Stimulated activated memory B cell treated with anti-CD40 and anti-IgM and Interleukin-4, amounts not matched to agents 10 μg/mL and 1 μg/mL and 100 μg/mL, for 72 hours (primary cell): ENCODE results near the gene PPP2R1B.

ENCODE experiments used
- ATAC-seq: fragments of 150-1000 bp; cut with Tn5 transposase; 2 replicates; pipeline ENCODE4 v1.10.0; 2021
- H3K27ac Mint-ChIP-seq: one replicate; pipeline ENCODE4 v1.8.0; 2022; ENCODE audit warnings: mild to moderate bottlenecking, mixed read lengths
- H3K27me3 Mint-ChIP-seq: one replicate; pipeline ENCODE4 v1.8.0; 2022; ENCODE audit warnings: mixed read lengths
- H3K36me3 Mint-ChIP-seq: one replicate; pipeline ENCODE4 v1.8.0; 2022; ENCODE audit warnings: mixed read lengths
- H3K4me1 Mint-ChIP-seq: one replicate; pipeline ENCODE4 v1.8.0; 2022; ENCODE audit warnings: mixed read lengths
- H3K4me3 Mint-ChIP-seq: one replicate; pipeline ENCODE4 v1.8.0; 2022; ENCODE audit warnings: mild to moderate bottlenecking, moderate library complexity, mixed read lengths
- H3K9me3 Mint-ChIP-seq: one replicate; pipeline ENCODE4 v1.8.0; 2022; ENCODE audit warnings: mixed read lengths

The PPP2R1B gene

DNA sequence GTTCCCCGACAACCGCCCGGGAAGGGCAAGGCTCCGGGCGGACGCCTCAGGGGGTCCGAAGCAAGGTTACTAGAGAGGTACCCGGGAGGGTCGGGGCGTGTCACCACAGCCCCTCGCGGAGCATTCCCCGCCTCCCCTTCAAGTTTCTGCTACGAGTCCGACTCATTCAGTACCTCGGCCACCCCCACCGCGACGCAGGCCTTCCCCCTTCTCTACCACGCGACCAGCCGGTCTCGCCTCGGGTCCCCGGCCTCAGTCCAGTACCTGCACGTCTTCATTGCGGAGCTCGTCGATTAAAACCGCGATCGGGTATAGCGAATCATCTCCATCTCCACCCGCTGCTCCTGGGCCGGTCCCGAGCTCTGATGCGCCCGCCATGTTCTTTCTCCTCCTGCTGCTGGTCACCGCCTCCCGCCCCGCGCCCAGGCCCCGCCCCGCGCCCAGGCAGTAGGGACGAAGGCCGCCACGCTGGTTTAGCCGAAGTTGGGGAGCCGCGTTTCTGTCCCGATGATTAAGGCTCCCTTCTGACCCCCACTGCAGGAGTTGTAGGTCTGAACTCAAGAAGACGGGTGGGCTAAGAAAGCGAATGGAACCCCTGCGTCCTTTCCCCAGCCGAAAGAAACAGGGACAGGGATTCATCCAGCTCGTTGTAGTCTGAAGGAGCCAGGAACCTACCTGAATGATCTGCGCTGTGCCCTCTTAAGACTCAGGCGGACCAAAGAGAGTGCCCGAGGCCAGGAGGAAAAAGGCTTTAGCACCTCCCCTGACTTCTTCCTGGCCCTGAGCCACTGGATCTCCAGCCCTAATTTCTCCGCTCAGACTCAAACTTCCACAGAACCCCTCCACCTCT is at the start of gene PPP2R1B:
PPP2R1B (minus strand) TSS at position 406 of the 850 bp plus-strand sequence; CDS start at position 378, 28 bp downstream.
- Mint-ChIP-seq H3K9me3 (no peaks in the 10 kb centered on the region), H3K4me1 (peaks cover 35% of the 10 kb centered on the region), H3K36me3 (peaks cover 23% of the 10 kb centered on the region), H3K4me3 (peak within 1 kb of the TSS; percentile 100), H3K27me3 (no peaks in the 10 kb centered on the region), H3K27ac (peak within 1 kb of the TSS; percentile 90)
- ATAC-seq: peak; percentile 99

DNA sequence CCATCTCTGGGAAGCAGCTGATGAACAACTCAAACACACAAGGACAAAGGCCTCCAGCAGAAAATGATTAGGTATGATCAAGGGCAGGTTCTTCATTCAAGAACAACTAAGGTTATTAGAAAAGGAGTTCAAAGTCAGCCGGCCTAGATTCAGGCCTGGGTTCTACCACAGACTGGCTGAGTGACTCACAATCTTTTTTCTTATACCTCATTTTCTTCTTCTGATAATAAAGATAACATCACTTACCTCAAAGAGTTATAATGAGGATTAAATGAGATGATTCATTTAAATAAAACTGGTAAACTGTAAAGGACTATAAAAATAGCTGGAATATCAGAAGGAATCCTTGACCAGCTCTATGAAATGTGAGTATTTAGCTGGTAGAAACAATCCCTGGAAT is 49.3 kb upstream of the PPP2R1B start:
- peaks cover 30% of the 10 kb centered on the region for H3K36me3 Mint-ChIP-seq
- H3K27ac Mint-ChIP-seq: no peak overlapping the region
- no peaks in the 10 kb centered on the region for H3K9me3 Mint-ChIP-seq
- H3K27me3 Mint-ChIP-seq: no peaks in the 10 kb centered on the region
- ATAC-seq: no peak
- H3K4me1 Mint-ChIP-seq: peaks cover 11% of the 10 kb centered on the region
- no peak overlapping the region for H3K4me3 Mint-ChIP-seq

- Mint-ChIP-seq H3K4me1 (peaks cover 11% of the 10 kb centered on the region), H3K27me3 (no peaks in the 10 kb centered on the region), H3K36me3 (peaks cover 28% of the 10 kb centered on the region), H3K27ac (no peak overlapping the region), H3K4me3 (no peak overlapping the region), H3K9me3 (no peaks in the 10 kb centered on the region)
- no peak for ATAC-seq
These were observed 48.5 kb upstream of the PPP2R1B start for GRCh38 chr11:111814557-111815320.

DNA sequence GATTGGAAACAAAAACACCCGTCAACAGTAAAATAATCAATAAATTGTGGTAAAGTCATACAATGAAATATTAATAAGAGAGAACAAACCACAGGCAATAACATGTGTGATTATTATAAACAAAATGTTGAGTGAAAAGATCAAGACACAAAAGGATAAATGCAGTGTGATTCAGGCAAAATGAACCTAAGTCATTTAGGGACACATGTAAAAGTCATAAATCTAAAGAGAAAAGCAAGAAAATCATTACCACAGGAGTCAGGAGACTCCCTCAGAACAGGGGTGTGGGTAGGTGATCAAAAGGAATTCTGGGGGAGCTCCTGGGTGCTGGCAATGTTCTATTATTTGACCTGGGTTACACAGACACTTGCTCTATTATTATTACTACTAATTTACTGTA is 47.9 kb upstream of the PPP2R1B start:
- H3K4me1 Mint-ChIP-seq: peaks cover 11% of the 10 kb centered on the region
- H3K27ac Mint-ChIP-seq: no peak overlapping the region
- no peaks in the 10 kb centered on the region for H3K9me3 Mint-ChIP-seq
- no peak for ATAC-seq
- peaks cover 35% of the 10 kb centered on the region for H3K36me3 Mint-ChIP-seq
- no peak overlapping the region for H3K4me3 Mint-ChIP-seq
- no peaks in the 10 kb centered on the region for H3K27me3 Mint-ChIP-seq

DNA sequence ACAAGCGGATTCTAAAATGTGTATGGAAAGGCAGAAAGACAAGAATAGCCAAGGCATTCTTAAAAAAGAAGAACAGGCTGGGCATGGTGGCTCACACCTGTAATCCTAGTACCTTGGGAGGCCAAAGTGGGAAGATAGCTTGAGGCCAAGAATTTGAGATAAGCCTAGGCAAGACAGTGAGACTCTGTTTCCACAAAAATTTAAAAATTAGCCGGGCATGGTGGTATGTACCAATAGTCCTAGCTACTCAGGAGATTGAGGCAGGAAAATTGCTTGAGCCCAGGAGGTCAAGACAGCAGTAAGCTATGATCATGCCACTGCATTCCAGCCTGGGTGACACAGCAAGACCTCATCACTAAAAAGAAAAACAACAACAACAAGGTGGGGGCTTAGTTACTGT is 46.0 kb upstream of the PPP2R1B start:
- Mint-ChIP-seq H3K9me3 (no peaks in the 10 kb centered on the region), H3K27me3 (no peaks in the 10 kb centered on the region), H3K36me3 (peaks cover 46% of the 10 kb centered on the region), H3K4me1 (peaks cover 11% of the 10 kb centered on the region), H3K4me3 (no peak overlapping the region), H3K27ac (no peak overlapping the region)
- ATAC-seq: no peak

DNA sequence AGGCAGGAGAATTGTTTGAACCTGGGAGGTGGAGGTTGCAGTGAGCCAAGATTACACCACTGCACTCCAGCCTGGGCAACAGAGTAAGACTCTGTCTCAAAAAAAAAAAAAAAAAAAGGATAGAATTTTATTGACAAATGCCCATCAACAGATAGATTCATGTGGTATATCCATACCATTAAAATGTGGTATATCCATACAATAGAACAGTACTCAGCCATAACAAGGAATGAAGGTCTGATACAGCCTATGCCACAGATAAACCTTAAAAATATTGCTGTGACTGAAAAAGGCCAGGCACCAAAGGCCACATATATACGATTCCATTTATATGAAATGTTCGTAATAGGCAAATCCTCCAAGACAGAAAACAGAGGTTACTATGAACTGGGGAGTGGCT is 45.3 kb upstream of the PPP2R1B start:
- peaks cover 11% of the 10 kb centered on the region for H3K4me1 Mint-ChIP-seq
- peaks cover 47% of the 10 kb centered on the region for H3K36me3 Mint-ChIP-seq
- no peaks in the 10 kb centered on the region for H3K27me3 Mint-ChIP-seq
- no peak for ATAC-seq
- no peak overlapping the region for H3K4me3 Mint-ChIP-seq
- H3K9me3 Mint-ChIP-seq: no peaks in the 10 kb centered on the region
- no peak overlapping the region for H3K27ac Mint-ChIP-seq

GRCh38 chr11:111808834-111809233 is 42.6 kb upstream of the PPP2R1B start:
- no peaks in the 10 kb centered on the region for H3K27me3 Mint-ChIP-seq
- H3K27ac Mint-ChIP-seq: no peak overlapping the region
- H3K36me3 Mint-ChIP-seq: peaks cover 60% of the 10 kb centered on the region
- peaks cover under 1% of the 10 kb centered on the region for H3K4me1 Mint-ChIP-seq
- H3K9me3 Mint-ChIP-seq: no peaks in the 10 kb centered on the region
- H3K4me3 Mint-ChIP-seq: no peak overlapping the region
- no peak for ATAC-seq

DNA sequence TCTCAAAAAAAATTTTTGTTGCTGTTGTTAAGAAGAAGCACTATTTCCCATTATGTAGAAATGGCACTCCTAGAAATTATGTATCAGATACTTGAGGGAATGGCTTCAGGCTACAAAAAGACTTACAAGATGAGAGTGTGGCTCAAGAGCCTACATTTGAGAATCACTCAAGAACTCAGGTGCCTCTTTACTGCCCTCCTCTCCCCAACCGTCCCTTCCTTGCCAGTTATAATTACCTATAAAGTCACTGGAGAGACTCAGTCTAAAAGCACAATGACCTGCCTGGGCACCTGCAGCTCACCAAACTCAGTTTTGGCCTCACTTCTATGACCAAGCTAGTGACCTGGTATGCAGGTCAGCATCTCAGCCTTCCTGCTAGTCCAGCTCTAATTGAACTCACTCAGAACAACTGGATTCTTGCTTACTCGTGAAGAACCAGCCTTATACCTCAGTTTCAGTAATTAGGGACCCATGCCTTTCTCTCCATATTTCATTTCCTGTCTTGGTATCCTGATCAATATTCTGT is 41.9 kb upstream of the PPP2R1B start:
- H3K36me3 Mint-ChIP-seq: peaks cover 66% of the 10 kb centered on the region
- no peak for ATAC-seq
- no peaks in the 10 kb centered on the region for H3K27me3 Mint-ChIP-seq

GRCh38 chr11:111807076-111807475 is 40.9 kb upstream of the PPP2R1B start:
- Mint-ChIP-seq H3K36me3 (peaks cover 76% of the 10 kb centered on the region), H3K4me1 (no peaks in the 10 kb centered on the region), H3K9me3 (no peaks in the 10 kb centered on the region), H3K27me3 (no peaks in the 10 kb centered on the region), H3K27ac (no peak overlapping the region), H3K4me3 (no peak overlapping the region)
- no peak for ATAC-seq

More for the DNA sequence above, 41.9 kb upstream of the PPP2R1B start:
- no peak overlapping the region for H3K4me3 Mint-ChIP-seq
- no peak overlapping the region for H3K27ac Mint-ChIP-seq
- no peaks in the 10 kb centered on the region for H3K4me1 Mint-ChIP-seq
- H3K9me3 Mint-ChIP-seq: no peaks in the 10 kb centered on the region

DNA sequence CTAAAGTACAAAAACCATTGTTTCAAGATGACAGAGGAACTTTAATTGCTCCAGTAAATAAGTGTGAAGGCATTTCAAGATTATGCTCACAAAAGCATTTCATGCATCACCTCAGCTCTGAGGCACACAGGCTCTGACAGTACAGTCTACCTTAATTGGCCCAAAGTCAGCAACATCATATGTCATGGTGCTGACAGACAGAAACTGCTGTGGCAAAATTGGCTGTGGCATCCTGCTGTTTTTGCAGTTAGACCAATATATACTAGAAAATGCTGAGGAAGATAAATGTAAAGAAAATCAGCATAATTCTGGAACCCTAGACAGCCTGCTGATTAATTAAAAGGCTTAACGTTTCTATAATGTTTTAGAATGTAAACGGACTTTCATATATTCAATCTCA is 34.9 kb upstream of the PPP2R1B start:
- H3K4me1 Mint-ChIP-seq: peaks cover 10% of the 10 kb centered on the region
- peaks cover 10% of the 10 kb centered on the region for H3K9me3 Mint-ChIP-seq
- no peak overlapping the region for H3K27ac Mint-ChIP-seq
- peaks cover 90% of the 10 kb centered on the region for H3K36me3 Mint-ChIP-seq
- H3K27me3 Mint-ChIP-seq: no peaks in the 10 kb centered on the region
- no peak for ATAC-seq
- no peak overlapping the region for H3K4me3 Mint-ChIP-seq

DNA sequence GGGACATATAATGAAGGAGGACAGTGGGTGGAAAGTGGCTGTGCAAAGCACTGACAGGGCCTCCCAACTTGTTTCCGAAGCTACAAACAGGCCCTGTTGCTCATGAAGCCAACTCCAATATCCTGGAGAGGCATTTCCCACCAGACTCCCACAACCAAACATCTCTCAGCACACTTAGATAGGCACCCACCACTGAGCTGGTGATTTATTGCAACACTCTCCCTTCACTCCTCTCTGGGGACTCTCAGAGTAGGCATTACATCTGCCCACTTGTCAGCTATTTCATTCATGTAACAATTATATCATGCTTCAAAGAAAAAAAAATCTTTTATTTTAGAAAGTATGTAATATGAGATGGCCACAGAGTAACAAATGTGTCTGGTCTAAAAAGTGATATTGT is 32.1 kb upstream of the PPP2R1B start:
- Mint-ChIP-seq H3K4me3 (no peak overlapping the region), H3K9me3 (peaks cover 10% of the 10 kb centered on the region), H3K27ac (no peak overlapping the region), H3K36me3 (peaks cover 72% of the 10 kb centered on the region), H3K4me1 (peaks cover 10% of the 10 kb centered on the region), H3K27me3 (no peaks in the 10 kb centered on the region)
- no peak for ATAC-seq

DNA sequence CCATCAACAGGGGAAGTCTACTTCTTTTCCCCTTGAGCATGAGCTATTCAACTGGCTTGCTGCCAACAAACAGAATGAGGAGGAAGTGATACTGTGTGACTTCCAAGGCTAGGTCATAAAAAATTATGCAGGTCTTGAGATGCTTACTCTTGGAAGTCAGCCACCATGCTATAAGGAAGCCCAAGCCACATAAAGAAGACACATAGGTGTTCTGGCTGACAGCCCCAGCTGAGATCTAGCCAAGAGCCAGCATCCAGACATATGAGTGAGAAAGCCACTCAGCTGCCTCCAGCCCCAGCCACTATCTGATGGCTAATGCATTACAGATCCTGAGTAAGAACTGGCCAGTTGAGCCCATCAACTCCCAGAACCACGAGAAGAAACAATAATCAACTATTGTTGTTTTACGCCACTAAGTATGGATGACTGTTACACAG is 31.0 kb upstream of the PPP2R1B start:
- no peak overlapping the region for H3K27ac Mint-ChIP-seq
- H3K27me3 Mint-ChIP-seq: no peaks in the 10 kb centered on the region
- H3K4me1 Mint-ChIP-seq: peaks cover 10% of the 10 kb centered on the region
- no peak overlapping the region for H3K4me3 Mint-ChIP-seq
- peaks cover 10% of the 10 kb centered on the region for H3K9me3 Mint-ChIP-seq
- peaks cover 62% of the 10 kb centered on the region for H3K36me3 Mint-ChIP-seq
- peak; percentile 50 for ATAC-seq

DNA sequence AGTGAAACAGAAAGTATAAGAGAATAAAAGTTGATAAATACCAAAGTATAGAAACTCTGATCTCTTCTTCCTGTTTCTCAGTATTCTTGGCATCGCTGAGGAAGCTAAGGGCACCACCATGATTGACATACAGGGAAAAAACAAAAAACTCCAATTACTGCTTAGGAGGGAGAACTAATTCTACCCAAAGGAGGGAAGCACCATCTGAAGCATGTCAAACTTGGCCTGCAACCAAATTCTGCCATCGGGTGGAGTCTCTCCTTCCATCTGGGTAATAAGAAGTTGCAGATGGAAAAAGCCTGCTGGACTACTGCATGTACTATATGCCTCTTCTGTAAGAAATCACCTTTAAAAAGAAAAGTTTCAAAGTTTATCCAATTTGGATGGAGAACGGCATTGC is 30.5 kb upstream of the PPP2R1B start:
- Mint-ChIP-seq H3K4me3 (no peak overlapping the region), H3K9me3 (peaks cover 10% of the 10 kb centered on the region), H3K4me1 (peaks cover 10% of the 10 kb centered on the region), H3K36me3 (peaks cover 57% of the 10 kb centered on the region), H3K27ac (no peak overlapping the region), H3K27me3 (no peaks in the 10 kb centered on the region)
- ATAC-seq: no peak

DNA sequence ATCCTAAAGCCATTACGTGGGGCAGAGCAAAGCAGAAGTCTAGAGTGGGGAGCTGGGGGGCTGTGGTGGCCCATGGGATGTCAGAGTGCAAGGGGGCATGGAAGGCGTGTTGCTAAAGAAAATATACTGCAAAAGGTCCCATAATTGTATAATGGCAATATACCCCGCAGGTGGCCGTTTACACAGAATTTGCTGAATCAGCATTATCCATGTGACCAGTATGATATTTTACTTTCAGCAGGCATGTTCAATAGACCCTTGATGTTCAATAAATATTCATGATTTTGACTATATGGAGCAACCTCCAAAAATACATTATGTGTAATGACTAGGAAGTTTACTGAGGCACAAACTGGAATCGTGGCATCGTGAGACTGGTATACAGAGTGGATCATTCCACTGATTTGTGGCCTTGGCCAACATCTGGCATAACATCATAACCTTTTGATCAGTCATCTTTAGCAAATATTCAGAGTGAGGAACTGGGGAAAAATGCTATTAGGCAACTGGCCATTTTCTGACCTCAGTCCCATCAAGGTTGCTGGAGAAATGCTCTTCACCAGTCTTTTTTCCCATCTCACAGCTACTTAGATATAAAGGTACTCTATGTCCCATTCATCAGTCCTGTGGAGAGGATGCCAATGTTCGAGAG is 29.3 kb upstream of the PPP2R1B start:
- no peak overlapping the region for H3K4me3 Mint-ChIP-seq
- no peak for ATAC-seq
- peaks cover 10% of the 10 kb centered on the region for H3K4me1 Mint-ChIP-seq
- no peak overlapping the region for H3K27ac Mint-ChIP-seq
- peaks cover 51% of the 10 kb centered on the region for H3K36me3 Mint-ChIP-seq
- no peaks in the 10 kb centered on the region for H3K27me3 Mint-ChIP-seq
- H3K9me3 Mint-ChIP-seq: peaks cover 8% of the 10 kb centered on the region

DNA sequence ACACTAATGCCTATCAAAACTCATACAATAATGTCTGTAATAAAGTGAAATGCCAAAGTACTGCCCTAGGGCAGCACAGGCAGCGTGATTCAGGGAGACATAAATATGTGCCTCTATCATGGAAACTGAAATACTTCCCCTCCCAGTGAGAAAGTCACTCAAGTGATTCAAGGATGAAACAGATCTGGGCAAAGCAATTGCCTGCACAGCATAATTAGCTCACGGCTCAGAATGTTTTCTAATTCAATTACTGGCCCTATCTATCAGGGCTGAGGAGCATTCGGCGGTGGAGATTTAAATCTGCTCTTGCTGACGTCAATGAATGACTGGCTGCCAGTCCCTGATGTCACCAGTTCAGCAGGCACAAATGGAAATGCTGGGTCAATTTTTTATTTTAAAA is 27.7 kb upstream of the PPP2R1B start:
- Mint-ChIP-seq H3K27me3 (no peaks in the 10 kb centered on the region), H3K9me3 (peaks cover 5% of the 10 kb centered on the region), H3K27ac (no peak overlapping the region), H3K36me3 (peaks cover 39% of the 10 kb centered on the region), H3K4me3 (no peak overlapping the region), H3K4me1 (peaks cover 10% of the 10 kb centered on the region)
- ATAC-seq: no peak
